Fibroblast of the aortic adventitia (primary cell): Measurements from ENCODE around the gene SPRR4. TPM values are rescaled to one million over a fixed set of nuclear protein-coding genes. Genes with fewer than 3 reads are reported as not detected.

Experiments used
- DNase-seq: peaks from one replicate; pipeline ENCODE4 v3.0.0-alpha.2; 2010; ENCODE audit warnings: low read depth
- H3K4me3 ChIP-seq: 2 replicates; pipeline ENCODE4 v1.5.1; 2011; ENCODE audit warnings: low read depth, mild to moderate bottlenecking, control low read depth, low read length, moderate library complexity
- total RNA-seq: library from RNA; depleted of rRNA; stranded (reverse); fragments of >200 nt; gene quantifications from 2 replicates; pipeline ENCODE4 v1.2.3, GENCODE V29; 2012; ENCODE audit warnings: low replicate concordance
- TF ChIP-seq, protein P1 (sequence below): IDR thresholded peaks from 2 replicates; pipeline ENCODE4 v1.5.1; 2011; ENCODE audit warnings: mild to moderate bottlenecking, low read length, control low read depth, inconsistent platforms; ENCODE audit not compliant: insufficient read depth

Gene SPRR4, protein sequence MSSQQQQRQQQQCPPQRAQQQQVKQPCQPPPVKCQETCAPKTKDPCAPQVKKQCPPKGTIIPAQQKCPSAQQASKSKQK
- total RNA-seq, result not detected in 2 replicates

- DNase-seq, result no peak
- TF ChIP-seq, protein P1, sequence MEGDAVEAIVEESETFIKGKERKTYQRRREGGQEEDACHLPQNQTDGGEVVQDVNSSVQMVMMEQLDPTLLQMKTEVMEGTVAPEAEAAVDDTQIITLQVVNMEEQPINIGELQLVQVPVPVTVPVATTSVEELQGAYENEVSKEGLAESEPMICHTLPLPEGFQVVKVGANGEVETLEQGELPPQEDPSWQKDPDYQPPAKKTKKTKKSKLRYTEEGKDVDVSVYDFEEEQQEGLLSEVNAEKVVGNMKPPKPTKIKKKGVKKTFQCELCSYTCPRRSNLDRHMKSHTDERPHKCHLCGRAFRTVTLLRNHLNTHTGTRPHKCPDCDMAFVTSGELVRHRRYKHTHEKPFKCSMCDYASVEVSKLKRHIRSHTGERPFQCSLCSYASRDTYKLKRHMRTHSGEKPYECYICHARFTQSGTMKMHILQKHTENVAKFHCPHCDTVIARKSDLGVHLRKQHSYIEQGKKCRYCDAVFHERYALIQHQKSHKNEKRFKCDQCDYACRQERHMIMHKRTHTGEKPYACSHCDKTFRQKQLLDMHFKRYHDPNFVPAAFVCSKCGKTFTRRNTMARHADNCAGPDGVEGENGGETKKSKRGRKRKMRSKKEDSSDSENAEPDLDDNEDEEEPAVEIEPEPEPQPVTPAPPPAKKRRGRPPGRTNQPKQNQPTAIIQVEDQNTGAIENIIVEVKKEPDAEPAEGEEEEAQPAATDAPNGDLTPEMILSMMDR, result no peak
- no peak within 1 kb of the TSS for H3K4me3 ChIP-seq
Measured at GRCh38 chr1:152970495-152970894, at the start of gene SPRR4. SPRR4 (plus strand) TSS chr1:152970648; CDS start chr1:152971891, 1,243 bp downstream.

- TF ChIP-seq, protein P1, result no peak
- no peak overlapping the region for H3K4me3 ChIP-seq
- DNase-seq, result no peak
Measured at GRCh38 chr1:152924191-152924590, 46.3 kb upstream of the SPRR4 start.

DNA sequence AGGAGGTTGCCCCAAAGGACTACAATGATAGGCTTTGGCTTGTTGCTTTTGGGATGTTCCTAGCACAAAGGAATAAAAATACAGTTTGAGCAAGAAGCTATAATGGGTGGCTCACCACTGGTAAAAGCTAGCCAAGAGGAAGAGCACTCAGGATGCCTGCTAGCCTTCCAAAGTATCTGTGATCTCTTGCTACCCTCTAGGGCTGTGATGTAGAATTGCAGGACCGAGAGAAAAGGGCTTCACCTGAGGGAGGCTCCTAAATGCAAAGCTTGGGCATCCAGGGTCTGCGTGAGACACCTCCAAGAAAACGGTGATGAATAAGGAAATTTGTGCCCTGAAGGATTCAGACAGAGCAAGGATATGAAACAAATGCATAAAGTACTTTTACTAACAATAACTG is 44.4 kb upstream of the SPRR4 start:
- DNase-seq, result peak; percentile 46

GRCh38 chr1:152928671-152929070 is 41.8 kb upstream of the SPRR4 start:
- TF ChIP-seq, protein P1, result no peak
- no peak for DNase-seq
- H3K4me3 ChIP-seq, result no peak overlapping the region

More for the DNA sequence above, 44.4 kb upstream of the SPRR4 start:
- H3K4me3 ChIP-seq, result no peak overlapping the region
- TF ChIP-seq, protein P1, result peak; percentile 55

DNA sequence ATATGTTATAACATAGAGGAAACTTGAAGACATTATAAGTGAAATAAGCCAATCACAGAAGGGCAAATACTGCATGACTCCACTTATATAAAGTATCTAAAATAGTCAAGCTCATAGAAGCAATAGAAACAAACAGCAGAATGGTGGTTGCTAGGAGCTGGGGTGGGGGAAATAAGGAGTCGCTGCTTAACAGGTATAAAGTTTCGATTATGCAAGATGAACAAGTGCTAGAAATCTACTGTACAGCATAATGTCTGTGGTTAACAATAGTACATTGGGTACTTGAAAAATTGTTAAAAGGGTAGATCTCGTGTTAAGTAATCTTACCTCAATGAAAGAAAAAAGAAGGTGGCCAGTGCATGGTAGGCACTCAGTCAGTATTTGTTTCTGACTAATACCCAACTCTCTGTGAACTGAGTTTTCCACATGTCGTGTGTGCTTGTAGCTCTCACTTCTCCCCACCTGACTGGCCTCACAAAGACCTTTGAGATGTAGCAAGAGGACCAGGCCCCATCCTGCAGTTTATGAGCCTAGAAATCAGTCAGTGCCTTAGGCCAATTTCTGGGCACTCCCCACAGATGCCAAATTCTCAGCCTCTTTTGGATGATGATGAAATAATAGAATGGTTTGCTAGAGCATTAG is 38.2 kb upstream of the SPRR4 start:
- H3K4me3 ChIP-seq, result no peak overlapping the region
- TF ChIP-seq, protein P1, result no peak
- no peak for DNase-seq

GRCh38 chr1:152933196-152933595 is 37.3 kb upstream of the SPRR4 start:
- DNase-seq, result no peak
- H3K4me3 ChIP-seq, result no peak overlapping the region
- TF ChIP-seq, protein P1, result no peak
